Stimulated activated CD4-positive, alpha-beta T cell treated with anti-CD3 and anti-CD28 coated beads, Interleukin-1b, Interleukin-23, amount 100 ng/mL, for 48 hours (primary cell): Measurements from ENCODE around the gene NYAP1.
"Not testable (repeated sequence)": the region's sequence is repeated elsewhere in the genome, so short reads cannot be mapped to it uniquely, and the experiment has no call there.

ENCODE experiments used
- DNase-seq: peaks from one replicate; pipeline ENCODE4 v3.0.0-alpha.2; 2020

Gene NYAP1

GRCh38 chr7:100484673-100485045 is 932 bp downstream of the NYAP1 start:
- no peak for DNase-seq

- no peak for DNase-seq
These were observed 1.7 kb downstream of the NYAP1 start for GRCh38 chr7:100485471-100485876.

DNA sequence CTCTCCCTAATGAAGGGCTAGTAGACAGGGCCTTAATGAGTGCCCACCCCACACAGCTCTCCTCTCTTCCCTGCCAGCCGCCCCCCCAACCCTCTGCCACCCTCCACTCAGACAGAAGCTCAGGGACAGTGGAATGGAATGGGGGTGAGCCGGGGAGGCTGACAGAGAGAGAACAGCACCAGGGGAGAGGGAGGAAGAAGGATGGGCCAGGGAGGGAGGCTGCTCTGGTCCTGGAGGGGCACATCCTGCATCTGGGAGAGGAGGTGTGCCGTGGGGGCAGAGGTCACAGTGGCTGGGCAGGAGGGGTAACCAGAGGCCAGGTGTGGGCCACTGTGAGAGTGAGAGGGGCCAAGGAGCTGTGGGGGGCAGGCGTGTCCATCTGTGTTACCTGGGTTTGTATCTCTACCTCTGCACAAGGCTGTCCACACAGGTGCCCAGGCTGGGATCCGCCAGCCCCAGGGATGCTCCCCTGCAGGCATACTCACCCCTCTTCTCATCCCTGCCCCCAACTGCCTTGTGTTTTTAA is 2.4 kb downstream of the NYAP1 start:
- DNase-seq: no peak

GRCh38 chr7:100486753-100487446 is 3.2 kb downstream of the NYAP1 start:
- no peak for DNase-seq

GRCh38 chr7:100488333-100489095 is 4.8 kb downstream of the NYAP1 start:
- no peak for DNase-seq

DNA sequence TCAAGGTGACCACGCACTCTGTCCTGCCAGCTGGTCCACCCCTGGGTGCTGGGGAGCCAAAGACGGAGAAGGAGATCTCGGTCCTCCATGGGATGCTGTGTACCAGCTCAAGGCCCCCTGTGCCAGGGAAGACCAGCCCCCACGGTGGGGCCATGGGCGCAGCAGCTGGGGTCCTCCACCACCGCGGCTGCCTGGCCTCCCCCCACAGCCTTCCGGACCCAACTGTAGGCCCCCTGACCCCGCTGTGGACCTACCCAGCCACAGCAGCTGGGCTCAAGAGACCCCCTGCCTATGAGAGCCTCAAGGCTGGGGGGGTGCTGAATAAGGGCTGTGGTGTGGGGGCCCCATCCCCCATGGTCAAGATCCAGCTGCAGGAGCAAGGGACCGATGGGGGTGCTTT is 5.4 kb downstream of the NYAP1 start:
- no peak for DNase-seq

GRCh38 chr7:100489824-100490223 is 6.1 kb downstream of the NYAP1 start:
- DNase-seq: peak; percentile 49

DNA sequence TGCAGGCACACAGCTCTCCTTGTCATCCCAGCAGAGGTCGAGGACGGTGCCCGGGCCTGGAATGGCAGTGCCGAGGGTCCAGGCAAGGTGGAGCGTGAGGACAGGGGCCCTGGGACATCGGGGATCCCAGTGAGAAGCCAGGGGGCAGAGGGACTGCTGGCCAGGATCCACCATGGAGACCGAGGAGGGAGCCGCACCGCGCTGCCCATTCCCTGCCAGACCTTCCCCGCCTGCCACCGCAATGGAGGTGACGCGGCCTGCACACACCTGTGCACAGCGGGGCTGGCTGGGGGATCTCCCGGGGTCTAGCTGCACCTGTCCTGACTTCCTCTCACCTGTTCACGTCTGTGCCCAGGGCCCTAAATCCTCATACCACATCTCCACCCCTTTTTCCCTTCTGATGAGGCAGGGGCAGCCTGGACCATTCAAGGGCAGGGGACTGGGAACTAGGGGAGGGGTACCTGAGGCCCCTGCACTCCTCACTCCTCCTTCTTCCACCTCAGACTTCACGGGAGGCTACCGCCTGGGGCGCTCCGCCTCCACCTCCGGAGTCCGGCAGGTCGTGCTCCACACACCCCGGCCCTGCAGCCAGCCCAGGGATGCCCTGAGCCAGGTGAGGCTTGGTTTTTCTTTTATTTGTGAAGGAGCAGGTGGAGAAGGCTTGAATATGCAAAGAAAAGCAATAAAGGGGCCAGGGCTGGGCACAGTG is 6.9 kb downstream of the NYAP1 start:
- no peak for DNase-seq

- DNase-seq: no peak
These were observed 7.5 kb downstream of the NYAP1 start for GRCh38 chr7:100491192-100491578.

GRCh38 chr7:100492738-100493475 is 9.2 kb downstream of the NYAP1 start:
- no peak for DNase-seq

DNA sequence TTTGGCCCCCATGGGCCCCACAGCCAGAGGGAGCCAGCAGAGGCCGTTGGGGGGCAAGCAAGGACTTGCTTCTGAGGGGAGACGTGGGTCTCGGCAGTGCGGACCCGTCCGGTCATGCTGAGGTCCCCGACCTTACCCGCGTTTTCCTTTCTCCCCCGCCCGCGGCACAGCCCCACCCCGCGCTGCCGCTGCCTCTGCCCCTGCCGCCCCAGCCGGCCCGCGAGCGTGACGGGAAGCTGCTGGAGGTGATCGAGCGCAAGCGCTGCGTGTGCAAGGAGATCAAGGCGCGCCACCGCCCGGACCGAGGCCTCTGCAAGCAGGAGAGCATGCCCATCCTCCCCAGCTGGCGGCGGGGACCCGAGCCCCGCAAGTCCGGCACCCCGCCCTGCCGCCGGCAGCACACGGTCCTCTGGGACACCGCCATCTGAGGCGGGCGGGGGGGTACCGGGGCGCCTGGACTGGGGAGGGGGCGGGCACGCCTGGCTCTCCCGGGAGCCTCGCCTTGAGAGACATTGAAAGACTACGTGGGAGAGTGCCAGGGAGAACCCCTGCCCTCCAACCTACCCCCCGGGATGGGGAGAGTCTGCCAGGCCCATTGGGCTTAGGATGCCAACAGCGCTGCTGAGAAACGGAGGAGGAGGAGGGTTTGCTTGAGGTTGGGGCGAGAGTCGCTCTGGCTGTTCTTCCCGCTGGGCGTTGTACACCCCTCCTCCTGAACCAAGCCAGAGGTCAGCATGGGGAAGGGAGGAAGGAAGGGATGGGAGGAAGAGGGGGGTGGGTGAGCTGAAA is 9.9 kb downstream of the NYAP1 start:
- DNase-seq: peak; percentile 62

GRCh38 chr7:100496509-100496908 is 12.8 kb downstream of the NYAP1 start:
- no peak for DNase-seq

GRCh38 chr7:100500743-100501142 is 17.0 kb downstream of the NYAP1 start:
- DNase-seq: not testable (repeated sequence)

DNA sequence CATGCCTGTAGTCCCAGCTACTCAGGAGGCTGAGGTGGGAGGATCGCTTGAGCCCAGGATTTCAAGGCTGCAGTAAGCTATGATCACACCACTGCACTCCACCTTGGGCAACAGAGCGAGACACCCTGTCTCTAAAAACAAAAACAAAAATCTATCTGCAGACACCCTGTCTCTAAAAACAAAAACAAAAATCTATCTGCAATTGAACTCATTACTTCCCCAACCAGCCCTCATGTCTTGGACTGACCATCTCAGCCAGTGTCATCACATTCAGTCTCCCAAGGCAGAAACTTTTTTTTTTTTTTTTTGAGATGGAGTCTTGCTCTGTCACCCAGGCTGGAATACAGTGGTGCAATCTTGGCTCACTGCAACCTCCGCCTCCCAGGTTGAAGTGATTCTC is 20.3 kb downstream of the NYAP1 start:
- DNase-seq: not testable (repeated sequence)

DNA sequence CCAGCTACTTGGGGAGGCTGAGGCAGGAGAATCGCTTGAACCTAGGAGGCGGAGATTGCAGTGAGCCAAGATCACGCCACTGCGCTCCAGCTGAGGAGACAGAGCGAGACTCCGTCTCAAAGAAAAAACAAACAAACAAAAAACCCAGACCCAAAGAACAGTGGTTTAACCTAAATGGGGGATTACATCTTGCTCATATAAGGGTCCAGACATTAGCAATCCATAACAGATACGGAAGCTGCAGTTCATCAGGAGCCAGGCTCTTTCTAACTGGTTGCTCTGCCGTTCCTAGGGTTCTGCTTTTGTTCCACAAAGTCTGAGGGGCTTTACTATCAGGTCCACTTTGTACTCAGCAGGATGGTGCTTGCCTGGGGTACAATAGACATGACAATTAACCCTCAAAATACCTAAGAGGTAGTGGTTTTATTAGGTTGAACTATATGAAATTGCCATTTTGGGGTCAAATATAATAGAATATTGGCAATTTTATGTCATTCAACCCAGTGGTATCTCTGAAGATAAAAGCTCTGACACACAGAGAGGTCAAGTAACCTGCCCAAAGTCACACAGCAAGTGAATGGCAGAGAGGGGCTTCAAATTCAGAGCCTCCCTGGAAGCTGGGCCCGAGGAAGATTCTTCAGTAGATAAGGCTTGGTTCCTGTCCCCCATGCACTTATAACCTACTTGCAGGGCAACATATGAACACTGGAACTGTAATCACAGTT is 21.3 kb downstream of the NYAP1 start:
- DNase-seq: no peak

DNA sequence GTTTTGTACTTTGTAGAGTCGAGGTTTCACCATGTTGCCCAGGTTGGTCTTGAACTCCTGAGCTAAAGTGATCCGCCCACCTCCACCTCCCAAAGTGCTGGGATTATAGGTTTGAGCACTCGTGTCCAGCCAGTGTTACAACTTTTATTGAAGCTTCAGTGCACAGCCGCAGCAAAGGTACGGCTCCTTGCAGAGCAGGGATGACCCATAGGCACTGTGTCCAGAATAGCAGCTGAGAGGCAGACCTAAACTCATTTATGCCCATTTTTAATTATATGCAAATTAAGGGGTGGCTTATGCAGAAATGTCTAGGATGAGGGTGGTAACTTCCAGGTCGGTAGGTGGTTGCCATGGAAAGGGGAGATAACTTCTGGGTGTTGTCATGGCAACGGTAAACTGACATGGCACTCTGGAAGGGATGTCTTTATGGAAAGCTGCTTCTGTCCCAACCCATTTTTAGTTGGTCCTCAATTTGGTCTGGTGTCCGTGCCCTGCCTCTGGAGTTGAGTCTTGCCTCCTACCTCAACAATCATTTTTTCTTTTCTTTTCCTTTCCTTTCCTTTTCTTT is 22.7 kb downstream of the NYAP1 start:
- no peak for DNase-seq

DNA sequence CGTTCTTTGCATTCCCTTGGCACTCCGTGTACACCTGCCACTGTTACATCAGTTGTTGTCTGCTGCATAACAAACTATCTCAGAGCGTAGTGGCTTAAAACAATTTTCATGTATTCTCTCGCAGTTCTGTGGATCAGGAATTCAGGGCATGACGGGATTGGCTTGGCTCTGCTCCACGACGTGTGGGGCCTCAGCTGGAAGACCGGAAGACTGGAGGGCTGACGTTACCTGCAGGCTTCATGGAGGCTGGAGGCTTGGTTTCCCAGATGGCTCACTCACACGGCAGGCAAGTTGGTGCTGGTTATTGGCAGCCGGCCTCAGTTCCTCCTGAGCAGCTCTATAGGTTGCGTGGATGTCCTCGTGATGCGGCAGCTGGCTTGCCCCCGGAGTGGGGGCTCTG is 25.5 kb downstream of the NYAP1 start:
- DNase-seq: no peak

DNA sequence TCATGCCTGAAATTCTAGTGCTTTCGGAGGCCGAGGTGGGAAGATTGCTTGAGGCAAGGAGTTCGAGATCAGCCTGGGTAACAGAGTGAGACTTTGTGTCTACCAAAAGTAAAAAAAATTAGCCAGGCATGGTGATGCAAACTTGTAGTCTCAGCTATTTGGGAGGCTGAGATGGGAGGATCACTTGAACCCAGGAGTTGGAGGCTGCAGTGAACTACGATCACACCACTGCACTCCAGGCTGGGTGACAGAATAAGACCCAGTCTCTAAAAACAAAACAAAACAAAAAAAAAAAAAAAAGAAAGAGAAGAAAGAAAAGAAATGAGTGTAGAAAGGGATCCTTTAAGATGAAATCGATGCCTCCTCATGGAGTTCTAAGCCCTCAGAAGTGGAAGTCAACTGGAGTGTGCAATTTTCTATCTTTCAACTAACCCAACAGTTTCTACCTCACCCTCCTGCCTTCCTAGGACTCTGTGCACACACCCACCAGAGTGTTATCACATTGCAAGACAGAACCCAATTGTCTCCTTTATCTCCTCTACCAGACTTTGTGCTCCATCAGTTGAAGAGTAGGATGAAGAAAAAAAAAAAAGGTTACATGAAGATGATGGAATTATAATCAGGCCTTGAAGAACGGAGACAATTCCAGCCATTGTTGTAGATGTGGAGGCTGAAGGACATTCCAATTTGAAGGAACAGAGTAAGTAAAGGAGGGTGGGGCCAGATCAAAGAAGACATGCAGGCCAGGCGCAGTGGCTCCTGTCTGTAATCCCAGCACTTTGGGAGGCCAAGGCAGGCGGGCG is 26.9 kb downstream of the NYAP1 start:
- DNase-seq: no peak

DNA sequence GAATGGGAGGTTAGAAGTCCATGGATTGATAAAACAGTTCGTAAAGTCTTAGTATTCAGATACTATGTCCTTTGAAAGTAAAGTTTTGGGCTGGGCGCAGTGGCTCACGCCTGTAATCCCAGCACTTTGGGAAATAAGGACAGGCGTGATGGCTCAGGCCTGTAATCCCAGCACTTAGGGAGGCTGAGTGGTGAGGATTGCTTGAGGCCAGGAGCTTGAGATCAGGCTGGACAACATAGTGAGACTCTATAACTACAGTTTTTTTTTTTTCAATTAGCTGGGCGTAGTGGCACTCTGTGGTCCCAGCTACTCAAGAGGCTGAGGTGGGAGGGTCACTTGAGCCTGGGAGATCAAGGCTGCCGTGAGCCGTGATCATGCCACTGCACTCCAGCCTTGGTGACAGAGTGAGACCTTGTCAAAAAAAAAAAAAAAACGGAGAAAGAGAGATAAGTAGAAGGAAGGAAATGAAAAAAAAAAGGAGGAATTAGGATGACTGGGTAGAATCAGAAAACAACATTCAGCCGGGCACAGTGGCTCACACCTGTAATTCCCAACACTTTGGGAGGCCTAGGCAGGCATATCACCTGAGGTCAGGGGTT is 29.6 kb downstream of the NYAP1 start:
- DNase-seq: no peak

- no peak for DNase-seq
These were observed 31.4 kb downstream of the NYAP1 start for GRCh38 chr7:100515072-100515532.
